ENCODE measurements around the gene LCN9.

The LCN9 gene

DNA sequence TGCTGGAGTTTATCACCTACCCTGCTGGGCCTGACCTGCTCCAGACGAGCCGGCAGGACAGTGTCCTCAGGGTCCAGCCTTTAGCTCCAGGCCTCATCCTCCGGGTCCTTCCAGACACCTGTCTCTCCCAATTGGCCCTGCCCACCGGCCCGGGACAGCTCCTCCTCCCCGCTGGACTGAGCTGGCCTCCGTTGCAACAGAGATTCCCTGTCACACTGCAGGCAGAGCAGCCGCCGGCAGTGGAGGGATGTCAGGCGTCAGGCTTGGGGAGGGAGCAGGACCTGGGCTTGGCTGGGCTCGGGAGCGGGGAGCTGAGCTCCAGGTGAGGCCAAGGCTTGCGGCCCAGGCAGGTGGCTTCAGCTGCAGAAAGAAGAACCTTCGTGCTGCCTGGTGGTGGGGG, 40.6 kb downstream of the LCN9 start:
- DNase-seq (ENCODE audit: insufficient read length) (no peak), FAIRE-seq (no peak)
- TF ChIP-seq POLR2A (IDR thresholded peaks at IDR 0.05; ENCODE audit: low read depth, low read length) (no peak), POLR2AphosphoS5 (IDR thresholded peaks at IDR 0.05; ENCODE audit: low read depth, low read length) (no peak), TAF1 (IDR thresholded peaks at IDR 0.05; ENCODE audit: borderline replicate concordance, low read depth, low read length) (no peak)

DNA sequence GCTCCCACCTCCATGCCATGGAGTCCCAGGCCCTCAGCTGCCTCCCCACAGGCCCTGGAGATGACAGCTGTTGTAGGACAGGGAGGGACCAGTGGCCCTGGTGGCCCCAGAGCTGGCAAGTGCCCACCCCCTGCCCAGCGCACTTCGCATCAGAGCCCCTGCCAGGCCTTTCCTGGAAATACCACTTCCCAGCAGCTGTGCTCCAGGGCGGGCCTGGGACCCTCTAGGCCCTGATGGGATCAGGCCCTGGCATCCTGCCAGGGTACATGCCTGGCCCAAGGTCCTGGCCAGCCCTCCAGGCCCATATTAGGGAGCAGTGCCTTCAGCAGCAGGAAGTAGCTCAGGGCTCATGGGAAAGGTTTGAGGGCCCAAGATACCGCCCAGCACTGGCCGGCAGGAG, 41.4 kb downstream of the LCN9 start:
- DNase-seq (ENCODE audit: insufficient read length) (no peak), FAIRE-seq (no peak)
- TF ChIP-seq POLR2A (IDR thresholded peaks at IDR 0.05; ENCODE audit: low read depth, low read length) (no peak), TAF1 (IDR thresholded peaks at IDR 0.05; ENCODE audit: borderline replicate concordance, low read depth, low read length) (no peak), POLR2AphosphoS5 (IDR thresholded peaks at IDR 0.05; ENCODE audit: low read depth, low read length) (no peak)

DNA sequence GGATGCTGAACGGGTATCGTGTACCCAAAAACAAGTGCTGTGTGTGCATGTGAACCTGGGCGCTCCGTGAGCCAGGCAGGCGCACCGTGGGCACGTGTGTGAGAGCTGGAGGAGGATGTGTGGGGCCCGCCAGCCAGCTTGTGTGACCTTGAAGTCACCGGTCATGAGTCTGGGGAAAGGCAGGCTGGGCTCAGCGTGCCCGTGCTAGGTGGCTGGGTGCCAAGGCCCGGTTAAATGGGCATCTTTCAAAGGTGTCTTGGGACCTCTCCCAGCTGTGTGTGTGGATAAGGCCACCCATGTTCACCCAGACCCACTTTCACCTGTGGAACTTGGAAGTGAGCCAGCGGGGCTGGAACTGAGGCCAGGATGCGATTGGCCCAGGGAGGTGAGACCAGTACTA, 42.3 kb downstream of the LCN9 start:
- no peak for DNase-seq (ENCODE audit: insufficient read length)
- TF ChIP-seq POLR2A (IDR thresholded peaks at IDR 0.05; ENCODE audit: low read depth, low read length) = no peak
- no peak for TF ChIP-seq TAF1 (IDR thresholded peaks at IDR 0.05; ENCODE audit: borderline replicate concordance, low read depth, low read length)
- no peak for TF ChIP-seq POLR2AphosphoS5 (IDR thresholded peaks at IDR 0.05; ENCODE audit: low read depth, low read length)
- FAIRE-seq = no peak

DNA sequence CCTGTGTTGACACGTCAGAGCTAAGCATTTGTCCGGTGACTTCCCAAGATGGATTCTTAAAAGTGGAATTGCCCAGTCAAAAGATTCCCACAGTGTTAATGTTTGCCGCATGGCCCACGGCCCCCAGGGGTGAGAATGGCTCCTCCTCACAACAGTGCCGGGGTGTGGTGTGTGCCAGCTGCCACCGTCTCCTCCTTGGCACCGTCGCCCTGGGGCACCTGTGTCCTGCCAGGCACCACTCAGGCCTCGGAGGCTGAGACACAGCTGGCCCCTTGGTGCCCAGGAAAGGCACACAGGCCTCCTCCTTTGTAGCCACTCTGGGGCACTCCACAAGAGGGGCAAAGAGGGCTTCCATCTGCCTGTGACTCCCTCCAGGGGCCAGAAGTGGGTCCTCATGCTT, 43.2 kb downstream of the LCN9 start:
- TF ChIP-seq TAF1 (IDR thresholded peaks at IDR 0.05; ENCODE audit: borderline replicate concordance, low read depth, low read length) (no peak), POLR2AphosphoS5 (IDR thresholded peaks at IDR 0.05; ENCODE audit: low read depth, low read length) (no peak), POLR2A (IDR thresholded peaks at IDR 0.05; ENCODE audit: low read depth, low read length) (no peak)
- DNase-seq (ENCODE audit: insufficient read length) = no peak
- FAIRE-seq = no peak

DNA sequence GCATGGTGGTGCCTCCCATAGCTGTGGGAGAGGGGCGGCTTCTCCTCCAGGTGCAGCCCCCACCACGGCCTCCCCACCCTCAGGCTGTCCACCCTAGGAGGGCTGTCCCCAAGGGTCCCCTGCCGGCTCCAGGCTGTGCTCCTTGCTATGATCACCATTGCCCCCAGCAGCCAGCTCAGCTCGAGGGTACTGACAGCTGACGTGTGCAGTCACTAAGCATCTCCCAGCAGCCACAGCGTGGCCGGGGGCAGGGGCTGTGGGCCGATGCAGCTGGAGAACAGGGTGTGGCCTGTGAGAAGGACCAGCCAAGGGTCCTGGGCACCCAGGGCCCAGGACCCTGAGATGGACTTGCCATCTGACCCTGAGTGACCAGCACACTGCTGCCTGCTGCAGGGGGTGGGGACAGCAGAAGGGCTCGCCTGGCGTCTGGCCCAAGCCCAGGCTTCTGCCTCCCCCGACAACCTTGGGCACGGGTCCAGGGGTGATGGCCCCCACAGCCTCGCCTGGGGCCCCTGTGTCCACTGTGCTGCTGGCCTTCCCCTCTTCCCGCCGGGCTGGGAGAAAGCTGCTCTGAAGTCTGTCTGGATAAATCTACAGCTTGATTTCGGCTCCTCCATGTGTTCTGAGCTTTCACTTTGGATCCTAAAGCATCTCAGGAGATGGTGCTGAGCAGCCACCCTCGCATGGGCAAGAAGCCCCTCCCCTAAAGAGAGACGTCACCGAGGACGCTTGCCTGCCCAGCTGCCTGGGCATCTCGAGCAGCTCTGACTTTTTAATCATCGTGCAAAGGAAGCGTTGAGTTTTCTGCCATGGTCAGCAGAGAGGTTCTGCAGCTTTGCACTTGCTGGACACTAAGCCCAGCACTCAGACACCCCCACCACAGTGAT, 44.4 kb downstream of the LCN9 start:
- TF ChIP-seq TAF1 (IDR thresholded peaks at IDR 0.05; ENCODE audit: borderline replicate concordance, low read depth, low read length) = no peak
- TF ChIP-seq POLR2A (IDR thresholded peaks at IDR 0.05; ENCODE audit: low read depth, low read length) = no peak
- no peak for TF ChIP-seq POLR2AphosphoS5 (IDR thresholded peaks at IDR 0.05; ENCODE audit: low read depth, low read length)
- DNase-seq (ENCODE audit: insufficient read length) (no peak), FAIRE-seq (no peak)

DNA sequence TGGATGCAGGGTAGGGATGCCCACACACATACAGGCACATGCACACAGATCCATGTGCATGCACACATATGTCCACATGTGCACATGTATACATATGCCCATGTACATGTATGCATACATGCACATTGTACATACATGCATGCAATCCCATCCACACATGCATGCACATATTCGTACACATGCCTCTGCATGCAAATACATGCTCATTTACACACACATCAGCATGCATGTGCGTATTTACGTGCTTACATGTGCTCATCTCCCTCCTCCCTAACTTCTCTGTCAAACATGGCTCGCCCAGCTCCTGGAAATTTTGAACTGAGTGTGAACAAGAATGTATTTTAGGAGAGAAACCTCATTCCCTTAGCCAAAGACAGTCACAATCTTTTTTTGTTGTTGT, 45.1 kb downstream of the LCN9 start:
- DNase-seq (ENCODE audit: insufficient read length) = no peak
- no peak for FAIRE-seq
- TF ChIP-seq TAF1 (IDR thresholded peaks at IDR 0.05; ENCODE audit: borderline replicate concordance, low read depth, low read length) (no peak), POLR2A (IDR thresholded peaks at IDR 0.05; ENCODE audit: low read depth, low read length) (no peak), POLR2AphosphoS5 (IDR thresholded peaks at IDR 0.05; ENCODE audit: low read depth, low read length) (no peak)

DNA sequence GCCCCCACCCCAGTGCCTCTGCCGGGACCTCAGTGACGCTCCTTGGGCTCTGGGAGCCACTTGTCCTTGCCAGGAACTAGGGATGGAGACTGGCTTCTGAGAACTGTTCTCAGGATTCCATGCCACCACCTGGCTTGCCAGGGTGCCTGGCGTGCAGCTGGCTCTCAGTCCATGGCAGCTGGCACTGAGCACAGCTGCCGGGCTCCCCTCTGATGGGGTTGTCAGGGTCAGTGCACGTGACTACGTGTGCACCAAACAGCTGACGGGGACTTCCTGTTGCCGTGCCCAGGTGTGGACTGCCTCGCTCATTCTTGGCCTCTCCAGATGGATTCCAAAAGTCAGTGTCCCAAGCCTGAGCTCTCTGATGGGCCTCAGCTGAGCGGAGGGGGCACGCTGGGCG, 48.3 kb downstream of the LCN9 start:
- DNase-seq (ENCODE audit: insufficient read length) (no peak), FAIRE-seq (no peak)
- no peak for TF ChIP-seq POLR2A (IDR thresholded peaks at IDR 0.05; ENCODE audit: low read depth, low read length)
- TF ChIP-seq TAF1 (IDR thresholded peaks at IDR 0.05; ENCODE audit: borderline replicate concordance, low read depth, low read length) = no peak
- TF ChIP-seq POLR2AphosphoS5 (IDR thresholded peaks at IDR 0.05; ENCODE audit: low read depth, low read length) = no peak

DNA sequence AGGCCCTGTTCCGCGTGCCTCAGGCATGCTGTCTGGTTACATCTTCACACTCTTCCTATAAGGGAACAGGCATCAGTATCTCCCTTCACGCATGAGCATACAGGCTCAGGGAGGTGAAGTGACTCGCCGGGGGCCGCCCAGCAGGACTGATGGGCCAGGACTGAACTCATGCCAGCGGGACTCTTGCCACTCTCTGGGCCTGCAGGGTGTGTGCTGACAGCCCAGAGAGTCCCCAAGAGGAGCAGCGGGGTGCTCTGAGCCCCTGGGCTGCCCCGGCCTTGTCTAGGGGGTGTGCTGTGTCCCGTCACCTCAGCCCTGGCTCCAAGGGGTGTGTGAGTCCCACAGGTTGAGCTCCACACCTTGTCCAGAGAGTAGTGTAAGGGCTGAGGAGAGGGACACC, 48.8 kb downstream of the LCN9 start:
- no peak for FAIRE-seq
- TF ChIP-seq TAF1 (IDR thresholded peaks at IDR 0.05; ENCODE audit: borderline replicate concordance, low read depth, low read length) (no peak), POLR2AphosphoS5 (IDR thresholded peaks at IDR 0.05; ENCODE audit: low read depth, low read length) (no peak), POLR2A (IDR thresholded peaks at IDR 0.05; ENCODE audit: low read depth, low read length) (no peak)
- no peak for DNase-seq (ENCODE audit: insufficient read length)

DNA sequence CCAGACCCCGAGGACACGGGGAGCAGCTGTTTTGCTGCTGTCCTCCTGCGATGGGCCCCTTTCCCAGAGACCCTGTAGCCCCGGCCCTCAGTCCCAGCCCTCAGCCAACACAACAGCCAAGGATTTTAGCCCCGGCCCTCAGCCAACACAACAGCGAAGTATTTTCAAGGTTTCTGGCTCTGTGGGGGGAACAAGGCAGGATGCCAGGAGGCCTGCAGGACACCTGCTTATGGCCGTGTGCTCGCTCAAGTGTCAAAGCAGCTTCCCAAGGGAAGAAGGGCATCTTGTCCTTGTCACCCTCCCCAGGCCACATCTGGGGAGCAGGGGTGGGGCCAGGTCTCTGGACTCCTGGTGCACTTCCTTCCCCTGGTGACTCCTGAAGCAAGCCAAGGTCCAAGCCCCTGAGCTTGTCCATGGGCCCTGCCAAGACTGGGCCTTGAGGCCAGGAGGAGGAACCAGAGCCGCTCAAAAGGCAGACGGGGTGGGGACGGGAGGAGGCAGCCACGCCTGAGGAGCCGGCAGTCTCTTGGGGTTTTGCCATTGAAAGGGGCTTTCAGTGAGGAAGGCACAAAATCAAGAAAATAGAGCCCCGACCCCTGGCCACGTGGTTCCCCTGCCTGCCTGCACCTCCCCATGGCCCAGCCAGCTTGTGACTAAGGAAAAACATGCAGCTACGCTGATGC, 49.6 kb downstream of the LCN9 start:
- no peak for TF ChIP-seq POLR2A (IDR thresholded peaks at IDR 0.05; ENCODE audit: low read depth, low read length)
- TF ChIP-seq TAF1 (IDR thresholded peaks at IDR 0.05; ENCODE audit: borderline replicate concordance, low read depth, low read length) = no peak
- TF ChIP-seq POLR2AphosphoS5 (IDR thresholded peaks at IDR 0.05; ENCODE audit: low read depth, low read length) = no peak

DNA sequence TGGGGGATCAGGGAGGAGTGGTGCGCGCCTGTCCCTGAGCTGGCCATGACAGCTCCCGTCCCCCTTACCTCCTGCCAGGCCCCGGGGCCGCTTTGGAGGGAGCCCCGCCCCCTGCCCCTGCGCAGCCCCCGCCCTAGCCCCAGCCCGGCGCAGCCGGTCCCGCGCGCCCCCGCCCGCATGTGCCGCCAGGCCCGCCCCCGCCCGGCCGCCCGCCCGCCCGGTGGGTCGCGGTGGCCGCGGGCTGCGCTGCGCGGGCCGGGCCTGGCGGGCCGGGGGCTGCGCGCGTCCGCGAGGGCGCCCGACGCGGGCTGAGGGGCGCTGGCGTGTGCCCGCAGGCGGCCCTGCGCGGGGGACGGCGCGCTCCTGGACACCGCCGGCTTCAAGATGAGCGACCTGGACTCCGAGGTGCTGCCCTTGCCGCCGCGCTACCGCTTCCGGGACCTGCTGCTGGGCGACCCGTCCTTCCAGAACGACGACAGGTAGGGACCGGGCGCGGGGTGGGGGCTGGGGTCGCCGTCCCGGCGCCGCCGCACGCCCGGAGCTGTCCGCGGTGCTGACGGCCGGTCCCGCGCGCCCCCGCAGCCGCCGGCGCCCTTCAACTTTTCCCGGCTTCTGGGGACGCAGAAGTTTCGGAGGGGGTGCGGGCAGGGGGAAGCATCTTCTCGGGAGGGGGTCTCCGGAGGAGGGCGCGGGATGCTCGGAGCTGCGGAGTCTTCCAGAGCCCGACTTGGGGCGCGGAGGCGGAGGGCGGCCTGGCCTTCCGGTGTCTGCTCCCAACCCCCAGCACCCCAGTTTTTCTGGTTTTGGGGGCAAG, 51.3 kb downstream of the LCN9 start:
- DNase-seq (ENCODE audit: insufficient read length) = no peak
- TF ChIP-seq POLR2AphosphoS5 (IDR thresholded peaks at IDR 0.05; ENCODE audit: low read depth, low read length) = no peak
- no peak for TF ChIP-seq TAF1 (IDR thresholded peaks at IDR 0.05; ENCODE audit: borderline replicate concordance, low read depth, low read length)
- TF ChIP-seq POLR2A (IDR thresholded peaks at IDR 0.05; ENCODE audit: low read depth, low read length) = no peak
- FAIRE-seq = no peak

More for the DNA sequence above, 49.6 kb downstream of the LCN9 start:
- DNase-seq (ENCODE audit: insufficient read length) = no peak
- no peak for FAIRE-seq

DNA sequence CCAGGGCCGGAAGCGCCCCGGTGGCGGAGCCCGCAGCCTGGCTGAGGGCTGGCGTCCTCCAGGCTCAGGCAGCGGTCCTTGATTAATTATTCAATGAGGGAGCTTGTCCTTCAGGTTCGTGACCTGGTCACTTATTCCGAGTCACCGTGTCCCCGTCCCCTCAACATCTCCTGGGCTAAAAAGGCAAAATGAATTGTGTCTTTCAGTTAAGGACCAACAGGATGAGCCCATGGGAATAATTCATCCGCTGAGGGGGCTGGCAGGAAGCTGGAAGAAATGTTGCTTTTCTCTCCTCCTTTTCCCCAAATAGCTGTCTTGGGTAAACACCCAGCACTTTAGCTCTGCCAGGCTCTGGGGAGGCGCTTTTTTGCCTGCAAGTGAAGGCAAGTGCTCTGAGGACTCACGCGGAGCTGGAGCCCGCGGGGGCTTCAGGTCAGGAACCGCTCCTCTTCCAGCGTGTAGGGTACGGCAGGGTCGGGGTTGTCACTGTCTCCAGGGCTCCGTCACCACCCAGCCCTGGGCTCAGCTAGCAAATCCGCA, 52.0 kb downstream of the LCN9 start:
- FAIRE-seq (no peak), DNase-seq (ENCODE audit: insufficient read length) (no peak)
- TF ChIP-seq POLR2A (IDR thresholded peaks at IDR 0.05; ENCODE audit: low read depth, low read length) = no peak
- no peak for TF ChIP-seq POLR2AphosphoS5 (IDR thresholded peaks at IDR 0.05; ENCODE audit: low read depth, low read length)
- TF ChIP-seq TAF1 (IDR thresholded peaks at IDR 0.05; ENCODE audit: borderline replicate concordance, low read depth, low read length) = no peak

Data from GM12892 (cell line).